Heart left ventricle (tissue), 16 donors: Measurements from ENCODE around the gene SOX10. TPM values are rescaled to one million over a fixed set of nuclear protein-coding genes. Genes with fewer than 3 reads are reported as not detected.

Source experiments
- ATAC-seq, 4 donors: fragments of 200-7000 bp; cut with Tn5 transposase; one replicate each; pipeline ENCODE4 v1.9.1; 2020 to 2022; ENCODE audit warnings: moderate library complexity in 4 of 4, mild to moderate bottlenecking in 3 of 4, moderate number of reproducible peaks in 1 of 4
- DNase-seq, 5 donors: peaks; one replicate each; pipeline ENCODE4 v3.0.0-alpha.2; 2020
- H3K27ac ChIP-seq, 12 donors: fragments of 200-600 bp; sonication (generic) in 4 of 12; one replicate each; pipeline versions ENCODE4 v1.5.0 to v1.8.0; 2016 to 2022; ENCODE audit warnings: mild to moderate bottlenecking in 2 of 12
- H3K27me3 ChIP-seq, 9 donors: fragments of 200-600 bp; sonication (generic) in 2 of 9; one replicate each; pipeline versions ENCODE4 v1.5.1 to v1.8.0; 2016 to 2022; ENCODE audit warnings: mild to moderate bottlenecking in 3 of 9
- H3K36me3 ChIP-seq, 9 donors: fragments of 200-600 bp; sonication (generic) in 2 of 9; one replicate each; pipeline versions ENCODE4 v1.5.0 to v1.8.0; 2018 to 2022; ENCODE audit warnings: mild to moderate bottlenecking in 2 of 9
- H3K4me1 ChIP-seq, 12 donors: fragments of 200-600 bp; sonication (generic) in 4 of 12; one replicate each; pipeline versions ENCODE4 v1.5.0 to v1.8.0; 2016 to 2022; ENCODE audit warnings: mild to moderate bottlenecking in 3 of 12
- H3K4me3 ChIP-seq, 12 donors: fragments of 200-600 bp; sonication (generic) in 4 of 12; one replicate each; pipeline versions ENCODE4 v1.5.0 to v1.8.0; 2017 to 2022; ENCODE audit warnings: mild to moderate bottlenecking in 9 of 12, moderate library complexity in 4 of 12
- H3K9me3 ChIP-seq, 12 donors: fragments of 200-600 bp; sonication (generic) in 4 of 12; one replicate each; pipeline versions ENCODE4 v1.5.0 to v1.8.0; 2016 to 2022; ENCODE audit warnings: mild to moderate bottlenecking in 1 of 12
- CTCF ChIP-seq, 12 donors: fragments of 200-600 bp; sonication (generic) in 4 of 12; IDR thresholded peaks; one replicate each; pipeline versions ENCODE4 v1.5.0 to v1.8.0; 2018 to 2022; ENCODE audit warnings: antibody characterized with exemption in 12 of 12, mild to moderate bottlenecking in 5 of 12
- POLR2A ChIP-seq, 2 donors: fragments of 450-650 bp; IDR thresholded peaks; one replicate each; pipeline ENCODE4 v1.6.1; 2017; ENCODE audit warnings: antibody characterized with exemption in 2 of 2, mild to moderate bottlenecking in 2 of 2, moderate library complexity in 2 of 2
- WGBS, 4 donors: extraction: QIAGEN DNeasy Blood & Tissue Kit in 2 of 4; methylation state at CpG; one replicate each; pipeline versions ENCODE4 v1.1.5 to v1.1.7; 2013 to 2018; 5-methylcytosine and 5-hydroxymethylcytosine counted together
- intact Hi-C, 10 donors: fragments of 100-400 bp; cut with DNase I; formaldehyde crosslinking; loops; one replicate each; pipeline versions ENCODE4 v1.11.1 to v1.14.2; 2022
- microRNA-seq, 4 donors: library from miRNA; unstranded; fragments of <30 nt; microRNA quantifications; one replicate each; pipeline versions ENCODE4 to v1.2.0, GENCODE V29; 2017 to 2020
- polyA plus RNA-seq, 2 donors: library from polyadenylated mRNA; stranded (reverse); fragments of 200-250 nt; gene quantifications; one replicate each; pipeline ENCODE4 v1.2.3, GENCODE V29; 2013
- total RNA-seq, 9 donors: library from RNA; depleted of rRNA in 2 of 9; stranded (reverse); fragments of >200 nt in 2 of 9; fragmentation: NEBNext Ultra II Directional in 3 of 9; extraction: Animal tissue kit (Norgen Biotek cat#: 25700) in 3 of 9; gene quantifications; one replicate each; pipeline versions ENCODE4 v1.1.0 to v1.2.4, GENCODE V29; 2016 to 2023
- donor health status: ischemic (EF 13 %, LVEDD 7.1; RV severe dilation, severe dysfunction).
- donor health status: healthy with polysubstance abuse.
- donor health status: DM: no; HTN: yes; CAD: no.
- donor health status: DM: no; HTN: no; CAD: no.
- donor health status: ischemic (EF 25% LVEDD 6.9; RV normal size, moderate dysfunction).
- donor health status: ischemic (EF 25% LVEDD 5.7; RV mildly dilated, moderate dysfunction).
- donor health status: healthy.
- donor health status: DM: yes; HTN: yes; CAD: no.
- donor health status: ischemic (EF 35%, LVEDD 5.7; RV mildly dilated, moderate dysfunction).
- donor health status: nonischemic (EF 11% LVEDD 7.7; RV severe dilation, severe dysfunction).
- donor health status: DM: yes; HTN: yes; CAD: no.
- donor health status: PGD.
- donor health status: ischemic (EF 29% LVEDD 5.4; RV normal size, mild dysfunction).
- donor health status: nonischemic (EF 23%, LVEDD 6.1; RV moderate dilation, normal function).

The SOX10 gene
- total and polyA plus RNA-seq, 11 donors: 0.43 to 7.6 (median 1.1) TPM

GRCh38 chr22:37925330-37925729 is 59.0 kb downstream of the SOX10 start:
- ATAC-seq: no peak
- 65 to 82% (median 68%) methylated on average over 3 of the region's 3 CpGs for WGBS, 4 donors
- no peaks in the 10 kb centered on the region for H3K27me3 ChIP-seq
- no peaks in the 10 kb centered on the region for H3K9me3 ChIP-seq
- H3K36me3 ChIP-seq: peaks cover 0 to 88% (median 71%) of the 10 kb centered on the region in 9 donors
- H3K4me1 ChIP-seq: peaks cover 0 to 4% (median 0%) of the 10 kb centered on the region in 12 donors
- H3K4me3 ChIP-seq: no peak overlapping the region
- DNase-seq: no peak
- TF ChIP-seq CTCF (IDR thresholded peaks at IDR 0.05) (no peak), POLR2A (IDR thresholded peaks at IDR 0.05) (no peak)
- peak overlapping the region in 1 of 12 donors; percentile 56 for H3K27ac ChIP-seq
- intact Hi-C loops: no loop called here

- Histone ChIP-seq H3K4me1 (peaks cover 0 to 4% (median 0%) of the 10 kb centered on the region in 12 donors), H3K9me3 (no peaks in the 10 kb centered on the region), H3K36me3 (peaks cover 0 to 92% (median 77%) of the 10 kb centered on the region in 9 donors), H3K27me3 (no peaks in the 10 kb centered on the region), H3K4me3 (no peak overlapping the region), H3K27ac (peak overlapping the region in 1 of 12 donors; percentile 56)
- TF ChIP-seq CTCF (IDR thresholded peaks at IDR 0.05) (no peak), POLR2A (IDR thresholded peaks at IDR 0.05) (no peak)
- DNase-seq (no peak), ATAC-seq (no peak)
- WGBS, 4 donors: 90 to 92% (median 91%) methylated on average over 11 to 18 of the region's 18 CpGs
- intact Hi-C loops: no loop called here
Observed at GRCh38 chr22:37924386-37925065, 59.8 kb downstream of the SOX10 start.

- H3K4me3 ChIP-seq: no peak overlapping the region
- no peaks in the 10 kb centered on the region for H3K9me3 ChIP-seq
- peak overlapping the region in 1 of 12 donors; percentile 56 for H3K27ac ChIP-seq
- peaks cover 0 to 93% (median 76%) of the 10 kb centered on the region in 9 donors for H3K36me3 ChIP-seq
- intact Hi-C loops: no loop called here
- H3K27me3 ChIP-seq: no peaks in the 10 kb centered on the region
- DNase-seq (no peak), ATAC-seq (no peak)
- TF ChIP-seq POLR2A (IDR thresholded peaks at IDR 0.05) (no peak), CTCF (IDR thresholded peaks at IDR 0.05) (no peak)
- WGBS, 4 donors: 88 to 96% (median 93%) methylated on average over 4 of the region's 4 CpGs
- H3K4me1 ChIP-seq: peaks cover 0 to 7% (median 0%) of the 10 kb centered on the region in 12 donors
Observed at GRCh38 chr22:37923927-37924326, 60.4 kb downstream of the SOX10 start.

Small RNA genes within 50 kb of the gene (microRNA-seq; reads per million reads assigned to microRNA genes)
- gene MIR4534 (0 reads per million in 4 donors), gene MIR6820 (0.77 to 2.1 (median 1.4) reads per million in 4 donors)

Other genes starting within 250 kb of the SOX10 start
- 10 to 100 TPM; 25.2 to 83.6 (median 39.7) TPM for gene GCAT, start 176.6 kb downstream of the SOX10 start, total RNA-seq
- gene GCAT, start 176.6 kb downstream of the SOX10 start, polyA plus RNA-seq: 10 to 100 TPM; 26.7 to 53.4 TPM
- not detected for gene GALR3, start 161.2 kb downstream of the SOX10 start, total RNA-seq
- gene GALR3, start 161.2 kb downstream of the SOX10 start, polyA plus RNA-seq: not detected
- gene ANKRD54, start 140.2 kb downstream of the SOX10 start, total RNA-seq: 10 to 100 TPM; 11.6 to 44.6 (median 15.9) TPM
- gene ANKRD54, start 140.2 kb downstream of the SOX10 start, polyA plus RNA-seq: 10 to 100 TPM; 15.7 to 20.4 TPM
- 100 to 1,000 TPM; 237 to 456 (median 369) TPM for gene EIF3L, start 135.1 kb downstream of the SOX10 start, total RNA-seq
- gene EIF3L, start 135.1 kb downstream of the SOX10 start, polyA plus RNA-seq: 100 to 1,000 TPM; 111 to 284 TPM
- 10 to 100 TPM; 15.8 to 40.7 (median 17.8) TPM for gene MICALL1, start 78.3 kb downstream of the SOX10 start, total RNA-seq
- 10 to 100 TPM; 10.6 to 21.3 TPM for gene MICALL1, start 78.3 kb downstream of the SOX10 start, polyA plus RNA-seq
- gene C22orf23, start 31.0 kb downstream of the SOX10 start, total RNA-seq: under 1 TPM in 7 of 9 donors, not detected in 2; 0.16 to 0.80 (median 0.44) TPM
- gene C22orf23, start 31.0 kb downstream of the SOX10 start, polyA plus RNA-seq: under 1 TPM; 0.37 to 0.65 TPM
- gene POLR2F, start 30.9 kb downstream of the SOX10 start, total RNA-seq: 100 to 1,000 TPM in 1 of 9 donors, 10 to 100 TPM in 8; 60.7 to 120 (median 77.5) TPM
- 100 to 1,000 TPM; 140 to 218 TPM for gene POLR2F, start 30.9 kb downstream of the SOX10 start, polyA plus RNA-seq
- gene PICK1, start 72.8 kb upstream of the SOX10 start, total RNA-seq: 10 to 100 TPM; 18.8 to 39.5 (median 22.2) TPM
- 10 to 100 TPM; 26.5 to 41.5 TPM for gene PICK1, start 72.8 kb upstream of the SOX10 start, polyA plus RNA-seq
- gene SLC16A8, start 99.6 kb upstream of the SOX10 start, total RNA-seq: not detected
- under 1 TPM in 1 of 2 donors, not detected in 1; 0.34 TPM for gene SLC16A8, start 99.6 kb upstream of the SOX10 start, polyA plus RNA-seq
- under 1 TPM in 8 of 9 donors, not detected in 1; 0.09 to 0.30 (median 0.22) TPM for gene BAIAP2L2, start 126.1 kb upstream of the SOX10 start, total RNA-seq
- under 1 TPM; 0.17 to 0.27 TPM for gene BAIAP2L2, start 126.1 kb upstream of the SOX10 start, polyA plus RNA-seq
- gene PLA2G6, start 197.3 kb upstream of the SOX10 start, total RNA-seq: 10 to 100 TPM in 6 of 9 donors, 1 to 10 TPM in 3; 6.1 to 17.9 (median 11.0) TPM
- gene PLA2G6, start 197.3 kb upstream of the SOX10 start, polyA plus RNA-seq: 10 to 100 TPM in 1 of 2 donors, 1 to 10 TPM in 1; 4.9 to 14.2 TPM
- gene MAFF, start 217.4 kb upstream of the SOX10 start, total RNA-seq: 10 to 100 TPM in 3 of 9 donors, 1 to 10 TPM in 6; 1.9 to 35.8 (median 4.0) TPM
- gene MAFF, start 217.4 kb upstream of the SOX10 start, polyA plus RNA-seq: 10 to 100 TPM in 1 of 2 donors, 1 to 10 TPM in 1; 4.7 to 36.0 TPM